IMR-90 (cell line): Measurements from ENCODE around the gene AFDN. TPM values are rescaled to one million over a fixed set of nuclear protein-coding genes. Genes with fewer than 3 reads are reported as not detected.

Experiments
- ATAC-seq: fragments of 200-7000 bp; cut with Tn5 transposase; 2 replicates; pipeline ENCODE4 v1.9.1; 2020; ENCODE audit warnings: low read depth, mild to moderate bottlenecking, moderate library complexity
- BruUV-seq: library from RNA; stranded (reverse); fragments of 400-500 nt; replicated peaks from 2 replicates; lab custom pipeline; 2021; lab: Mats Ljungman, UMichigan
- CTCF ChIA-PET: fragments of 300-600 bp; formaldehyde crosslinking; extraction: SDS; loops from one replicate; lab custom pipeline; 2021; ENCODE audit warnings: antibody characterized with exemption; lab: Yijun Ruan, JAX
- POLR2A ChIA-PET: fragments of 300-600 bp; sonication (Branson Sonifier 250); formaldehyde crosslinking; loops from one replicate; lab custom pipeline; 2022; ENCODE audit warnings: antibody characterized with exemption; ENCODE audit not compliant: unreplicated experiment; lab: Charles Lee
- DNase-seq: peaks from one replicate; pipeline ENCODE4 v3.0.0; 2013
- H2AFZ ChIP-seq: replicated peaks from 2 replicates; pipeline ENCODE3; 2013; ENCODE audit warnings: low read length, mild to moderate bottlenecking; ENCODE audit not compliant: poor library complexity
- H2AK5ac ChIP-seq: 2 replicates; pipeline ENCODE4 v1.6.1; 2013; ENCODE audit warnings: low read depth, low read length, inconsistent platforms
- H2AK9ac ChIP-seq: replicated peaks from 2 replicates; pipeline ENCODE3; 2013; ENCODE audit warnings: mild to moderate bottlenecking, low read depth, low read length, moderate library complexity; ENCODE audit not compliant: poor library complexity
- H2BK120ac ChIP-seq: 2 replicates; pipeline ENCODE4 v1.6.1; 2013; ENCODE audit warnings: low read depth, low read length, inconsistent platforms
- H2BK15ac ChIP-seq: 3 replicates; pipeline ENCODE4 v1.6.1; 2013; ENCODE audit warnings: low read depth, low read length, inconsistent platforms
- H2BK20ac ChIP-seq: 2 replicates; pipeline ENCODE4 v1.6.1; 2013; ENCODE audit warnings: low read depth, mild to moderate bottlenecking, inconsistent platforms, low read length, moderate library complexity
- H2BK5ac ChIP-seq: 2 replicates; pipeline ENCODE4 v1.6.1; 2013; ENCODE audit warnings: mild to moderate bottlenecking, low read depth, low read length, inconsistent platforms; ENCODE audit not compliant: poor library complexity, severe bottlenecking
- H3K14ac ChIP-seq: replicated peaks from 2 replicates; pipeline ENCODE4 v1.6.1; 2013; ENCODE audit warnings: low read depth, low read length, inconsistent platforms
- H3K18ac ChIP-seq: 2 replicates; pipeline ENCODE4 v1.6.1; 2013; ENCODE audit warnings: low read depth, low read length, control low read depth
- H3K23ac ChIP-seq: 2 replicates; pipeline ENCODE4 v1.6.1; 2013; ENCODE audit warnings: low read depth, low read length, inconsistent platforms
- H3K27ac ChIP-seq: 2 replicates; pipeline ENCODE4 v1.5.1; 2013; ENCODE audit warnings: mild to moderate bottlenecking, control low read depth, low read length; ENCODE audit not compliant: insufficient read depth
- H3K27me3 ChIP-seq: 2 replicates; pipeline ENCODE4 v1.6.1; 2013; ENCODE audit warnings: low read length; ENCODE audit not compliant: control insufficient read depth, insufficient read depth
- H3K36me3 ChIP-seq: 2 replicates; pipeline ENCODE4 v1.6.1; 2013; ENCODE audit warnings: low read length, mixed read lengths; ENCODE audit not compliant: control insufficient read depth, insufficient read depth
- H3K4ac ChIP-seq: 2 replicates; pipeline ENCODE4 v1.6.1; 2013; ENCODE audit warnings: low read depth, low read length, inconsistent platforms
- H3K4me1 ChIP-seq: 2 replicates; pipeline ENCODE4 v1.6.1; 2013; ENCODE audit warnings: low read length, mixed read lengths; ENCODE audit not compliant: control insufficient read depth, insufficient read depth
- H3K4me2 ChIP-seq: 2 replicates; pipeline ENCODE4 v1.6.1; 2013; ENCODE audit warnings: low read depth, mild to moderate bottlenecking, control low read depth, low read length, moderate library complexity
- H3K4me3 ChIP-seq: 2 replicates; pipeline ENCODE4 v1.5.1; 2013; ENCODE audit warnings: low read depth, mild to moderate bottlenecking, control low read depth, low read length, moderate library complexity; ENCODE audit not compliant: insufficient read depth
- H3K56ac ChIP-seq: 2 replicates; pipeline ENCODE4 v1.6.1; 2013; ENCODE audit warnings: low read length, inconsistent platforms; ENCODE audit not compliant: insufficient read depth; ENCODE audit errors: extremely low read depth
- H3K79me1 ChIP-seq, 2 experiments: 2 replicates each; pipeline ENCODE4 v1.6.1; 2013; ENCODE audit warnings: low read length in 2 of 2, inconsistent platforms in 1 of 2, low read depth in 1 of 2
- H3K9ac ChIP-seq: 2 replicates; pipeline ENCODE4 v1.6.1; 2013; ENCODE audit warnings: low read depth, low read length, control low read depth
- H3K9me1 ChIP-seq: 2 replicates; pipeline ENCODE4 v1.6.1; 2013; ENCODE audit warnings: low read length, inconsistent platforms; ENCODE audit not compliant: insufficient read depth
- H3K9me3 ChIP-seq: 2 replicates; pipeline ENCODE4 v1.6.1; 2013; ENCODE audit warnings: low read length; ENCODE audit not compliant: control insufficient read depth, insufficient read depth
- H4K20me1 ChIP-seq: 2 replicates; pipeline ENCODE4 v1.6.1; 2013; ENCODE audit warnings: low read length, inconsistent platforms; ENCODE audit not compliant: insufficient read depth
- H4K5ac ChIP-seq: 2 replicates; pipeline ENCODE4 v1.6.1; 2013; ENCODE audit warnings: mild to moderate bottlenecking, low read depth, low read length, control low read depth
- H4K8ac ChIP-seq, 2 experiments: 2 replicates each; pipeline ENCODE4 v1.6.1; 2013; ENCODE audit warnings: low read depth in 2 of 2, low read length in 2 of 2, control low read depth in 1 of 2, inconsistent platforms in 1 of 2
- H4K91ac ChIP-seq: 2 replicates; pipeline ENCODE4 v1.6.1; 2013; ENCODE audit warnings: low read depth, low read length, inconsistent platforms; ENCODE audit not compliant: insufficient read depth
- BHLHE40 ChIP-seq: fragments of 150-350 bp; IDR thresholded peaks from 2 replicates; pipeline ENCODE4 v1.6.1; 2016; ENCODE audit warnings: mild to moderate bottlenecking, low read depth, low read length
- CEBPB ChIP-seq: IDR thresholded peaks from 2 replicates; pipeline ENCODE4 v1.6.1; 2012; ENCODE audit warnings: low read depth, low read length, improper control_type of control experiment
- CHD1 ChIP-seq: IDR thresholded peaks from 2 replicates; pipeline ENCODE4 v1.6.1; 2012; ENCODE audit warnings: low read depth, low read length, improper control_type of control experiment
- FOS ChIP-seq: fragments of 150-350 bp; IDR thresholded peaks from 2 replicates; pipeline ENCODE4 v1.6.1; 2016; ENCODE audit warnings: low read depth, low read length
- MAFK ChIP-seq: IDR thresholded peaks from 2 replicates; pipeline ENCODE4 v1.6.1; 2012; ENCODE audit warnings: low read depth, low read length, improper control_type of control experiment
- MAZ ChIP-seq: IDR thresholded peaks from 2 replicates; pipeline ENCODE4 v1.6.1; 2012; ENCODE audit warnings: low read depth, mild to moderate bottlenecking, low read length, improper control_type of control experiment, moderate library complexity, borderline replicate concordance
- MXI1 ChIP-seq: IDR thresholded peaks from 2 replicates; pipeline ENCODE4 v1.6.1; 2012; ENCODE audit warnings: low read depth, mild to moderate bottlenecking, low read length, moderate library complexity, borderline replicate concordance
- NFE2L2 ChIP-seq: fragments of 150-350 bp; IDR thresholded peaks from 2 replicates; pipeline ENCODE4 v1.6.1; 2016; ENCODE audit warnings: low read depth, mild to moderate bottlenecking, low read length
- RFX5 ChIP-seq: IDR thresholded peaks from 2 replicates; pipeline ENCODE4 v1.8.0; 2012; ENCODE audit warnings: low read depth, mild to moderate bottlenecking, low read length, moderate library complexity
- WGBS, 2 experiments: methylation state at CpG; one replicate each; pipeline versions ENCODE4 v1.1.5 to v1.1.7; 2013; ENCODE audit warnings: missing lambda C conversion rate in 2 of 2; ENCODE audit not compliant: insufficient read length in 1 of 2; ENCODE audit errors: extremely low coverage in 2 of 2; 5-methylcytosine and 5-hydroxymethylcytosine counted together
- dilution Hi-C: fragments of 300-500 bp; cut with HindIII; formaldehyde crosslinking; loops from one replicate; pipeline ENCODE4 v1.14.3; 2018; ENCODE audit warnings: low sequenced_read_pairs; ENCODE audit not compliant: unreplicated experiment
- in situ Hi-C: fragments of 300-500 bp; cut with MboI; formaldehyde crosslinking; loops from 3 replicates; pipeline ENCODE4 v1.14.3; 2019; ENCODE audit warnings: low sequenced_read_pairs, inconsistent platforms, mixed read lengths
- intact Hi-C: fragments of 100-400 bp; cut with micrococcal nuclease; formaldehyde crosslinking; loops from 2 replicates; pipeline ENCODE4 v1.10.0; 2022
- polyA plus RNA-seq, 3 experiments: library from polyadenylated mRNA; depleted of rRNA; stranded (reverse); fragments of >200 nt; gene quantifications; 2 replicates each; pipeline ENCODE4 v1.2.3, GENCODE V29; 2012; ENCODE audit warnings: low replicate concordance in 1 of 3
- total RNA-seq: library from RNA; depleted of rRNA; stranded (reverse); fragments of >200 nt; gene quantifications from 2 replicates; pipeline ENCODE4 v1.2.3, GENCODE V29; 2012
- TF ChIP-seq, protein P1 (sequence below): fragments of 150-350 bp; IDR thresholded peaks from 2 replicates; pipeline ENCODE4 v1.6.1; 2016; ENCODE audit warnings: low read depth, mild to moderate bottlenecking, low read length, moderate library complexity, borderline replicate concordance
- TF ChIP-seq, protein P2 (sequence below): conservative IDR thresholded peaks from 2 replicates; pipeline ENCODE4 v1.5.1; 2012; ENCODE audit warnings: mild to moderate bottlenecking, low read depth, low read length, improper control_type of control experiment

AFDN gene
- total and polyA plus RNA-seq, 2 of the 4 experiments (the other 2 are of a cell fraction), result 11.6 to 20.8 TPM

DNA sequence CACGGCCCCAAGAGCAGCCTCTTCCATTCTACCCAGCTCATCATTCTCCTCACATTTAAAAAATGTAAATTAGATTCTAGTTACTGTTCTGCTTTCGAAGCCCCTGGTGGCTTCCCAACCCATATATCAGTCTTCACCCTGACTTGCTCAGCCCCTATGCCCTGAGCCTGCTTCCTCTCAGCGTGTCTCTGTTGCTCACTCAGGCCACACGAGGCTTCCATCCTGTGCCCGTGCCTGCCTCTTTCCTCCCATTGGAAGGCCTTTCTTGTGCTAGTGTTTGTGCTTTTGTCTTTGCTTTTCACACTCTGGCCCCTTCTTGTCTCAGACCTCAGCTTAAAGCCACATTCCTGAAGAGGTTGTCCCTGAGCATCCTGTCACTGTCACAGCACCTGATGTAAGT, 78.1 kb downstream of the AFDN start:
- no peaks in the 10 kb centered on the region for H3K79me1 ChIP-seq
- no peak for TF ChIP-seq MAFK
- TF ChIP-seq NFE2L2, result no peak
- no peak for TF ChIP-seq MXI1
- no peak for TF ChIP-seq RFX5
- TF ChIP-seq, protein P1, sequence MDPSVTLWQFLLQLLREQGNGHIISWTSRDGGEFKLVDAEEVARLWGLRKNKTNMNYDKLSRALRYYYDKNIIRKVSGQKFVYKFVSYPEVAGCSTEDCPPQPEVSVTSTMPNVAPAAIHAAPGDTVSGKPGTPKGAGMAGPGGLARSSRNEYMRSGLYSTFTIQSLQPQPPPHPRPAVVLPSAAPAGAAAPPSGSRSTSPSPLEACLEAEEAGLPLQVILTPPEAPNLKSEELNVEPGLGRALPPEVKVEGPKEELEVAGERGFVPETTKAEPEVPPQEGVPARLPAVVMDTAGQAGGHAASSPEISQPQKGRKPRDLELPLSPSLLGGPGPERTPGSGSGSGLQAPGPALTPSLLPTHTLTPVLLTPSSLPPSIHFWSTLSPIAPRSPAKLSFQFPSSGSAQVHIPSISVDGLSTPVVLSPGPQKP, result no peak
- TF ChIP-seq CHD1, result no peak
- no peak for TF ChIP-seq CEBPB
- TF ChIP-seq MAZ, result no peak
- TF ChIP-seq BHLHE40, result no peak
- TF ChIP-seq, protein P2, sequence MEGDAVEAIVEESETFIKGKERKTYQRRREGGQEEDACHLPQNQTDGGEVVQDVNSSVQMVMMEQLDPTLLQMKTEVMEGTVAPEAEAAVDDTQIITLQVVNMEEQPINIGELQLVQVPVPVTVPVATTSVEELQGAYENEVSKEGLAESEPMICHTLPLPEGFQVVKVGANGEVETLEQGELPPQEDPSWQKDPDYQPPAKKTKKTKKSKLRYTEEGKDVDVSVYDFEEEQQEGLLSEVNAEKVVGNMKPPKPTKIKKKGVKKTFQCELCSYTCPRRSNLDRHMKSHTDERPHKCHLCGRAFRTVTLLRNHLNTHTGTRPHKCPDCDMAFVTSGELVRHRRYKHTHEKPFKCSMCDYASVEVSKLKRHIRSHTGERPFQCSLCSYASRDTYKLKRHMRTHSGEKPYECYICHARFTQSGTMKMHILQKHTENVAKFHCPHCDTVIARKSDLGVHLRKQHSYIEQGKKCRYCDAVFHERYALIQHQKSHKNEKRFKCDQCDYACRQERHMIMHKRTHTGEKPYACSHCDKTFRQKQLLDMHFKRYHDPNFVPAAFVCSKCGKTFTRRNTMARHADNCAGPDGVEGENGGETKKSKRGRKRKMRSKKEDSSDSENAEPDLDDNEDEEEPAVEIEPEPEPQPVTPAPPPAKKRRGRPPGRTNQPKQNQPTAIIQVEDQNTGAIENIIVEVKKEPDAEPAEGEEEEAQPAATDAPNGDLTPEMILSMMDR, result no peak
- TF ChIP-seq FOS, result no peak
- H3K23ac ChIP-seq, result no peak overlapping the region
- H3K9me3 ChIP-seq, result no peaks in the 10 kb centered on the region
- H3K4ac ChIP-seq, result no peak overlapping the region
- H2AFZ ChIP-seq, result no peak overlapping the region
- H3K56ac ChIP-seq, result no peak overlapping the region
- no peaks in the 10 kb centered on the region for H4K20me1 ChIP-seq
- intact Hi-C loops (loop anchor here (5.0 kb wide), 1 partner anchor 148 kb away; no protein-coding TSS in a partner anchor), dilution Hi-C loops (no loop called here), in situ Hi-C loops (loop anchor here (25.0 kb wide), 1 partner anchor 983 kb away; no protein-coding TSS in a partner anchor)
- H4K8ac ChIP-seq, result no peak overlapping the region
- no peak overlapping the region for H3K18ac ChIP-seq
- H3K9ac ChIP-seq, result no peak overlapping the region
- no peak overlapping the region for H2BK15ac ChIP-seq
- H3K14ac ChIP-seq, result no peak overlapping the region
- H2BK5ac ChIP-seq, result no peak overlapping the region
- no peaks in the 10 kb centered on the region for H3K4me1 ChIP-seq
- no peak overlapping the region for H3K4me3 ChIP-seq
- DNase-seq (no peak), ATAC-seq (no peak)
- H4K91ac ChIP-seq, result no peak overlapping the region
- WGBS, 2 experiments, result no CpG with 5 or more reads among the region's 5 CpGs
- ChIA-PET POLR2A (no interaction called here), CTCF (no interaction called here)
- H4K5ac ChIP-seq, result no peak overlapping the region
- no peak overlapping the region for H3K4me2 ChIP-seq
- no peaks in the 10 kb centered on the region; the same call in 1 of the 2 replicates for H3K36me3 ChIP-seq
- no peaks in the 10 kb centered on the region for H3K27me3 ChIP-seq
- H2BK20ac ChIP-seq, result no peak overlapping the region
- BruUV-seq, result no TSS peak
- H3K27ac ChIP-seq, result no peak overlapping the region
- H2AK5ac ChIP-seq, result no peak overlapping the region
- H3K9me1 ChIP-seq, result peaks cover 3% of the 10 kb centered on the region; the same call in 1 of the 2 replicates
- no peak overlapping the region for H2AK9ac ChIP-seq
- H2BK120ac ChIP-seq, result no peak overlapping the region
